Stimulated activated CD4-positive, alpha-beta T cell treated with anti-CD3 and anti-CD28 coated beads, TNF-alpha, amount 100 ng/mL, for 1 hour (primary cell): ENCODE data around the gene SLC26A3.

Experiments
- DNase-seq, 3 donors: peaks; one replicate each; pipeline ENCODE4 v3.0.0-alpha.2; 2020; ENCODE audit warnings: low read depth in 3 of 3, low spot score in 1 of 3

The SLC26A3 gene

GRCh38 chr7:107816011-107816566 lies 13.1 kb upstream of the SLC26A3 start:
- DNase-seq, result no peak

GRCh38 chr7:107815254-107815882 lies 12.3 kb upstream of the SLC26A3 start:
- no peak for DNase-seq

- DNase-seq, result no peak
Observed at GRCh38 chr7:107813524-107813923, 10.5 kb upstream of the SLC26A3 start.

GRCh38 chr7:107811934-107812333 lies 8.9 kb upstream of the SLC26A3 start:
- DNase-seq, result no peak

GRCh38 chr7:107810626-107811025 lies 7.6 kb upstream of the SLC26A3 start:
- no peak for DNase-seq

- DNase-seq, result no peak
Observed at GRCh38 chr7:107809179-107809578, 6.2 kb upstream of the SLC26A3 start.

GRCh38 chr7:107799647-107800264 lies 3.3 kb downstream of the SLC26A3 start:
- no peak for DNase-seq

GRCh38 chr7:107792364-107792763 lies 10.7 kb downstream of the SLC26A3 start:
- no peak for DNase-seq

GRCh38 chr7:107789647-107790046 lies 13.4 kb downstream of the SLC26A3 start:
- DNase-seq, result no peak

GRCh38 chr7:107788662-107789061 lies 14.4 kb downstream of the SLC26A3 start:
- no peak for DNase-seq

- no peak for DNase-seq
Observed at GRCh38 chr7:107788216-107788615, 14.8 kb downstream of the SLC26A3 start.

GRCh38 chr7:107785926-107786325 lies 17.1 kb downstream of the SLC26A3 start:
- no peak for DNase-seq

GRCh38 chr7:107785170-107785569 lies 17.9 kb downstream of the SLC26A3 start:
- DNase-seq, result no peak

- no peak for DNase-seq
Observed at GRCh38 chr7:107783648-107784047, 19.4 kb downstream of the SLC26A3 start.

GRCh38 chr7:107782374-107782773 lies 20.6 kb downstream of the SLC26A3 start:
- no peak for DNase-seq

GRCh38 chr7:107779647-107780099 lies 23.4 kb downstream of the SLC26A3 start:
- no peak for DNase-seq

GRCh38 chr7:107778283-107778682 lies 24.7 kb downstream of the SLC26A3 start:
- DNase-seq, result no peak

GRCh38 chr7:107777702-107778101 lies 25.3 kb downstream of the SLC26A3 start:
- no peak for DNase-seq

GRCh38 chr7:107773027-107773426 lies 30.0 kb downstream of the SLC26A3 start:
- DNase-seq, result no peak

GRCh38 chr7:107768263-107768662 lies 34.8 kb downstream of the SLC26A3 start:
- DNase-seq, result no peak

GRCh38 chr7:107767391-107767790 lies 35.6 kb downstream of the SLC26A3 start:
- no peak for DNase-seq

- DNase-seq, result no peak
Observed at GRCh38 chr7:107758667-107759066, 44.4 kb downstream of the SLC26A3 start.

GRCh38 chr7:107754642-107755041 lies 48.4 kb downstream of the SLC26A3 start:
- DNase-seq, result no peak
